DND-41 (cell line): ENCODE measurements around the gene SLC38A10.

Source experiments
- CTCF ChIP-seq: IDR thresholded peaks from 2 replicates; pipeline ENCODE4 v1.5.1; 2012; ENCODE audit warnings: borderline replicate concordance, low read length, moderate library complexity, mild to moderate bottlenecking; ENCODE audit not compliant: poor library complexity, severe bottlenecking; ENCODE audit errors: extremely low read depth
- EZH2 ChIP-seq: IDR thresholded peaks from 3 replicates; pipeline ENCODE4 v1.6.1; 2012; ENCODE audit warnings: borderline replicate concordance, low read depth, mild to moderate bottlenecking, moderate library complexity, low read length, inconsistent platforms; ENCODE audit not compliant: severe bottlenecking

GRCh38 chr17:81339534-81340296 lies 44.6 kb upstream of the SLC38A10 start:
- no peak for TF ChIP-seq CTCF
- no peak for TF ChIP-seq EZH2
